ENCODE data around the gene SLC41A1. TPM values are rescaled to one million over a fixed set of nuclear protein-coding genes. Genes with fewer than 3 reads are reported as not detected.

The SLC41A1 gene
- total and polyA plus RNA-seq, 8 donors, result 8.2 to 46.2 (median 16.2) TPM

GRCh38 chr1:205813755-205814058 lies 709 bp upstream of the SLC41A1 start:
- 3 to 5% (median 4%) methylated on average over 8 to 14 of the region's 14 CpGs for WGBS, 5 donors
- no peak for DNase-seq
- Histone ChIP-seq H3K4me1 (peaks cover 39 to 55% (median 45%) of the 10 kb centered on the region in 4 donors), H3K4me3 (peak overlapping the region; percentile 81 to 95 (median 86)), H3K27ac (peak overlapping the region; percentile 93 to 94 (median 93)), H3K27me3 (no peaks in the 10 kb centered on the region), H3K9me3 (no peaks in the 10 kb centered on the region), H3K36me3 (peaks cover 0 to 17% (median 16%) of the 10 kb centered on the region in 4 donors)
- intact Hi-C loops (cut with DNase I; ENCODE audit: low total_unique reads), result no loop called here
- no peak for TF ChIP-seq CTCF (IDR thresholded peaks at IDR 0.05)
- TF ChIP-seq POLR2AphosphoS5 (IDR thresholded peaks at IDR 0.05), result peak in 1 of 3 donors; percentile 2

- peak in 1 of 2 donors; percentile 72 for DNase-seq
- WGBS, 5 donors, result 0 to 4% (median 3%) methylated on average over 10 to 16 of the region's 16 CpGs
Observed at GRCh38 chr1:205812271-205812877, 624 bp downstream of the SLC41A1 start.

DNA sequence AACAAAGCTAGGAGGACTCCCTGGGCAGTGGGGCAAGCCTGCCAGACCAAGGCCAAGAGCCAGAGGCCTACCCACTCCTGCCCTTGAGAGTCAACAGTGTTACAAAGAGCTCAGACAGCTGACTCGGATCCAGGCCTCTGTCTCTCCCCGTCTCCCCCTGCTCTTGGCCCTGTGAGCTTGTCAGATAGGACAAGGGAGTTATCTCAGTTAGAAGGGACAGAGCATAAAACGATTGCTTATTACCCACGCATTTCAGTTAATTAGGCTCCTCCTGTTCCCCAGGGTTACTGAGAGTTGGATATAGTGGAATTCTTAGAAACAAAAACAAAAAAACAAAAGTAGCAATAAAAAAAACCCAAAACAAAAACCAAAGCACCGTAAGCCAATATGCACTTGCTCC lies 1.3 kb downstream of the SLC41A1 start:
- peaks cover 43 to 71% (median 60%) of the 10 kb centered on the region in 4 donors for H3K4me1 ChIP-seq
- H3K4me3 ChIP-seq, result peak overlapping the region; percentile 81 to 95 (median 86)
- 11 to 27% (median 18%) methylated on average over 5 of the region's 5 CpGs for WGBS, 5 donors
- peak; percentile 43 to 57 for DNase-seq
- intact Hi-C loops (cut with DNase I; ENCODE audit: low total_unique reads), result no loop called here
- H3K36me3 ChIP-seq, result peaks cover 0 to 23% (median 17%) of the 10 kb centered on the region in 4 donors
- no peak for TF ChIP-seq CTCF (IDR thresholded peaks at IDR 0.05)
- TF ChIP-seq POLR2A (IDR thresholded peaks at IDR 0.05), result no peak
- no peak for TF ChIP-seq POLR2AphosphoS5 (IDR thresholded peaks at IDR 0.05)
- no peak for TF ChIP-seq EP300 (IDR thresholded peaks at IDR 0.05)
- H3K27me3 ChIP-seq, result no peaks in the 10 kb centered on the region
- peak overlapping the region; percentile 37 to 94 (median 93) for H3K27ac ChIP-seq
- H3K9me3 ChIP-seq, result no peaks in the 10 kb centered on the region

More at GRCh38 chr1:205812271-205812877, 624 bp downstream of the SLC41A1 start:
- Histone ChIP-seq H3K9me3 (no peaks in the 10 kb centered on the region), H3K4me1 (peaks cover 43 to 64% (median 53%) of the 10 kb centered on the region in 4 donors), H3K27me3 (no peaks in the 10 kb centered on the region), H3K27ac (peak overlapping the region; percentile 93 to 94 (median 93)), H3K4me3 (peak overlapping the region; percentile 81 to 95 (median 86)), H3K36me3 (peaks cover 0 to 17% (median 16%) of the 10 kb centered on the region in 4 donors)
- TF ChIP-seq POLR2A (IDR thresholded peaks at IDR 0.05), result no peak
- TF ChIP-seq POLR2AphosphoS5 (IDR thresholded peaks at IDR 0.05), result no peak
- no peak for TF ChIP-seq CTCF (IDR thresholded peaks at IDR 0.05)
- TF ChIP-seq EP300 (IDR thresholded peaks at IDR 0.05), result no peak
- intact Hi-C loops (cut with DNase I; ENCODE audit: low total_unique reads), result no loop called here

GRCh38 chr1:205810448-205811157 lies 2.4 kb downstream of the SLC41A1 start:
- peaks cover 0 to 23% (median 17%) of the 10 kb centered on the region in 4 donors for H3K36me3 ChIP-seq
- WGBS, 5 donors, result 78 to 90% (median 84%) methylated on average over 12 of the region's 12 CpGs
- H3K4me3 ChIP-seq, result peak overlapping the region in 3 of 4 donors; percentile 81 to 95 (median 82)
- no peak overlapping the region for H3K27ac ChIP-seq
- DNase-seq, result no peak
- TF ChIP-seq POLR2A (IDR thresholded peaks at IDR 0.05), result no peak
- no peak for TF ChIP-seq EP300 (IDR thresholded peaks at IDR 0.05)
- TF ChIP-seq POLR2AphosphoS5 (IDR thresholded peaks at IDR 0.05), result no peak
- TF ChIP-seq CTCF (IDR thresholded peaks at IDR 0.05), result no peak
- H3K27me3 ChIP-seq, result no peaks in the 10 kb centered on the region
- intact Hi-C loops (cut with DNase I; ENCODE audit: low total_unique reads), result no loop called here
- no peaks in the 10 kb centered on the region for H3K9me3 ChIP-seq
- peaks cover 49 to 81% (median 70%) of the 10 kb centered on the region in 4 donors for H3K4me1 ChIP-seq
